Measurements from ENCODE around the gene SLC25A48. TPM values are rescaled to one million over a fixed set of nuclear protein-coding genes. Genes with fewer than 3 reads are reported as not detected.

SLC25A48 gene
- total RNA-seq, 1 experiment from 2014 or later, result not detected

- no peak overlapping the region for H2AFZ ChIP-seq
Observed at GRCh38 chr5:135930029-135930948, 95.8 kb downstream of the SLC25A48 start.

DNA sequence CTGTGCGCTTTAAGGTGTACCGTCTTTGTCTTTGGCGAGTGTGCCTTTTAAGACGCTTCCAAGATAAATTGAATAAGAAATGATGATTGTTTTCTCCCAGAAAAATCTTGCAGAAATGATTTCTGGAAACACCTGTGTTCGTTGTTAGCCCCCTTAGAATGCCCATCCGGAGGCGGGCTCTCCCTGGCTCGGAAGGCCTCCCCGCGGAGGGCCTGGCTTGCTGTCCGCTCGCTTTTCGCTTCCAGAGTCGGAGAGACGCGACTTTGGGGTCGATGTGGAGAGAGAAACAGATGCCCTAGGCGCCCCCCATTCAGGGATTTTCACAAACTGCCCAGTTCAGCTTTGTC is 96.5 kb downstream of the SLC25A48 start:
- no peak overlapping the region for H3K4me2 ChIP-seq
- no peaks in the 10 kb centered on the region for H4K20me1 ChIP-seq (ENCODE audit: insufficient read depth)
- POLR2A ChIA-PET (ENCODE audit: unreplicated experiment), result no interaction called here
- no peaks in the 10 kb centered on the region for H3K36me3 ChIP-seq (ENCODE audit: low read depth)
- no peak for DNase-seq
- CTCF ChIA-PET, result no interaction called here
- peaks cover 27% of the 10 kb centered on the region; the same call in 1 of the 2 replicates for H3K27me3 ChIP-seq (ENCODE audit: insufficient read depth, low read depth)
- BruUV-seq (replicated peaks), result no TSS peak
- no peaks in the 10 kb centered on the region for H3F3A ChIP-seq (ENCODE audit: insufficient read depth, low read depth)
- no peaks in the 10 kb centered on the region for H3K4me1 ChIP-seq (replicated peaks; ENCODE audit: insufficient read depth)
- TF ChIP-seq EZH2 (IDR thresholded peaks at IDR 0.05; ENCODE audit: low read depth), result no peak
- H3K27ac ChIP-seq, result no peak overlapping the region
- no peaks in the 10 kb centered on the region for H3K79me2 ChIP-seq (ENCODE audit: low read depth)
- no peaks in the 10 kb centered on the region for H3K9me3 ChIP-seq (ENCODE audit: insufficient read depth, low read depth)
- no peak overlapping the region for H3K4me3 ChIP-seq
- intact Hi-C loops (cut with micrococcal nuclease; ENCODE audit: unreplicated experiment), result no loop called here
- no peak overlapping the region for H2AFZ ChIP-seq
- H3K9me2 ChIP-seq (ENCODE audit: insufficient read depth), result no peaks in the 10 kb centered on the region; the same call in 1 of the 2 replicates

More at GRCh38 chr5:135930029-135930948, 95.8 kb downstream of the SLC25A48 start:
- Histone ChIP-seq H3K79me2 (ENCODE audit: low read depth) (no peaks in the 10 kb centered on the region), H3K27me3 (ENCODE audit: insufficient read depth, low read depth) (peaks cover 31% of the 10 kb centered on the region; the same call in 1 of the 2 replicates), H3K4me1 (replicated peaks; ENCODE audit: insufficient read depth) (no peaks in the 10 kb centered on the region), H4K20me1 (ENCODE audit: insufficient read depth) (no peaks in the 10 kb centered on the region), H3K36me3 (ENCODE audit: low read depth) (no peaks in the 10 kb centered on the region), H3K27ac (no peak overlapping the region), H3F3A (ENCODE audit: insufficient read depth, low read depth) (no peaks in the 10 kb centered on the region), H3K4me2 (no peak overlapping the region), H3K4me3 (no peak overlapping the region), H3K9me3 (ENCODE audit: insufficient read depth, low read depth) (no peaks in the 10 kb centered on the region), H3K9me2 (ENCODE audit: insufficient read depth) (no peaks in the 10 kb centered on the region)
- ChIA-PET CTCF (no interaction called here), POLR2A (ENCODE audit: unreplicated experiment) (no interaction called here)
- no TSS peak for BruUV-seq (replicated peaks)
- TF ChIP-seq CTCF (conservative IDR thresholded peaks at IDR 0.05) (no peak), EZH2 (IDR thresholded peaks at IDR 0.05; ENCODE audit: low read depth) (no peak)
- intact Hi-C loops (cut with micrococcal nuclease; ENCODE audit: unreplicated experiment), result no loop called here
- DNase-seq, result no peak

DNA sequence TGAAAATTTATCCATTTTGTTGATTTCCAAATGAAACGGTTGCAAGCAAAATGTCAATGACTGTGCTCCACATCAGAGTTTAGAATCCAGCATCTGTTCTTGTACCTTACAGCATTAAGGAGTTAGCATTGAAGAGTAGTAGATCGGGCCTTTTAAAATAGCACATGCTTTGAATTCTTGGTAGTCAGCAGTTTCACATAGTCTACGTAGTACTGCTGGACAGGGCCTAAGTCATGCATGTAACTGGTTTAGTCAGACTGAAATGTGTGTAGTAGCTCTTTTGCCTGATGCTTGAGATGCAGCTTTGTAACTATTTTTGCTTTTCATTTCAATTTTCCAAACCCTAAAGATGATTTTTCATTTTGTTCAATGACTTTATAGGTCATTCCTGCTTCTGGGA is 100.5 kb downstream of the SLC25A48 start:
- no peaks in the 10 kb centered on the region for H3K36me3 ChIP-seq (ENCODE audit: low read depth)
- intact Hi-C loops (cut with micrococcal nuclease; ENCODE audit: unreplicated experiment), result no loop called here
- no peaks in the 10 kb centered on the region for H3K79me2 ChIP-seq (ENCODE audit: low read depth)
- H3K4me3 ChIP-seq, result no peak overlapping the region
- no peaks in the 10 kb centered on the region for H4K20me1 ChIP-seq (ENCODE audit: insufficient read depth)
- H3K4me2 ChIP-seq, result no peak overlapping the region
- no peak overlapping the region for H2AFZ ChIP-seq
- ChIA-PET POLR2A (ENCODE audit: unreplicated experiment) (interaction anchor here (0.5 kb wide), 1 partner anchor 514 kb away, joined by 8 read pairs; no protein-coding TSS in a partner anchor), CTCF (no interaction called here)
- DNase-seq, result no peak
- no peak for TF ChIP-seq EZH2 (IDR thresholded peaks at IDR 0.05; ENCODE audit: low read depth)
- TF ChIP-seq CTCF (conservative IDR thresholded peaks at IDR 0.05), result no peak
- H3K27me3 ChIP-seq (ENCODE audit: insufficient read depth, low read depth), result no peaks in the 10 kb centered on the region
- H3F3A ChIP-seq (ENCODE audit: insufficient read depth, low read depth), result no peaks in the 10 kb centered on the region
- no peaks in the 10 kb centered on the region for H3K4me1 ChIP-seq (replicated peaks; ENCODE audit: insufficient read depth)
- no peaks in the 10 kb centered on the region for H3K9me3 ChIP-seq (ENCODE audit: insufficient read depth, low read depth)
- no peaks in the 10 kb centered on the region; the same call in 1 of the 2 replicates for H3K9me2 ChIP-seq (ENCODE audit: insufficient read depth)
- no peak overlapping the region for H3K27ac ChIP-seq
- BruUV-seq (replicated peaks), result no TSS peak
